ENCODE data around the gene SPTBN5.

SPTBN5 gene

DNA sequence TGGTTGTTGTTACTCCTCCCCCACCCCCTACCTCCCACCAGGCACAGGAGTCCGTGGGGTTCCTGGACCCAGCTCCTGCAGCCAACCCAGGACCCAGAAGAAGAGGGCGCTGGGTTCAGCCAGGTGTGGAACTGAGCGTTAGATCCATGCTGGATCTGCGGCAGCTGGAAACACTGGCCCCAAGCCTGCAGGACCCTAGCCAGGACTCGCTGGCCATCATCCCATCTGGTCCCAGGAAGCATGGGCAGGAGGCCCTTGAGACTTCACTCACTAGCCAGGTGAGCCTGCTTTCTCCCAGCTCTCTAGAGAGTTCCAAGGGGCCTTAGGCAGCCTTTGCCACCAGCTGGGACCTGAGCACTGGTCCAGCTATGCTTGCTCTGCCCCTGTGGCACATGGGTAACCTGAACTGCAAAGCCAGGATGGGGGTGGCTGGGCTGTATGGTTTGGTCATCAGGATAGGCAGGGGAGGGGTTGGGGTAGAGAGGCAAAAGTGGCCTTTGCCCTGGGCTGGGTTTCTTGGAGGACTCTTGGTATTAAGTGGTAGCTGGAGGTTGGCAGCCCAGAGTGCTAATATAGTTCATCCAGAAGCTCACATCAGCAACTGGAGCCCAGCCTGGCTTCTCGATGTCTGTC, 72.9 kb downstream of the SPTBN5 start:
- no peak for DNase-seq

DNA sequence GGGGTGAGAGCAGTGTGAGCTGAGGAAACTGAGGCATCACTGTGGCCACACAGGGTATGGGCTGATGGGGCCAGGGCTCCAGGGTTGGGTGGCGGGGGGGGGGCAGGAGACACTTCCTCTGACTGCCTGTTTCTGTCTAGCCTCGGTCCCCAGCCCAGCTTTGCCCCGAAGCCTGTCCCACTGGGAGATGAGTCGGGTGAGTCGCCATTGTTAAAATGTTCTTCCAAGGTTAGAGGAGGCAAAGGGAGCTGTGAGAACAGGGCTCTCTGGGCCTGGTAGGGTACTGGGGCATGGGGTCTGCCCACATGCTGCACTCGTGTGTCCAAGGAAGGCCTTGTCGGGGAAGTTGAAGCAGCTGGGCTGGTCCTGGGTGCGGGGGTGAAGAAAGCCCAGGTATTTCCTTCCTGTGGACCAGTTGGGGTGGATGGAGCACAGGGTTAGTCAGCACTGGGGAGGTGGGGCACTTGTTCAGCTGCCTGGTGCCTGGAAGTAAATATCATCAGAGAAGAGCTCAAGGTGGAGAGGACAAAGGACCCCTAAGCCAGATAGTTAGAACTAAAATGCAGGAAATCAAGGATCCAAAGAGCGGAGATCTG, 74.3 kb downstream of the SPTBN5 start:
- no peak for DNase-seq

DNA sequence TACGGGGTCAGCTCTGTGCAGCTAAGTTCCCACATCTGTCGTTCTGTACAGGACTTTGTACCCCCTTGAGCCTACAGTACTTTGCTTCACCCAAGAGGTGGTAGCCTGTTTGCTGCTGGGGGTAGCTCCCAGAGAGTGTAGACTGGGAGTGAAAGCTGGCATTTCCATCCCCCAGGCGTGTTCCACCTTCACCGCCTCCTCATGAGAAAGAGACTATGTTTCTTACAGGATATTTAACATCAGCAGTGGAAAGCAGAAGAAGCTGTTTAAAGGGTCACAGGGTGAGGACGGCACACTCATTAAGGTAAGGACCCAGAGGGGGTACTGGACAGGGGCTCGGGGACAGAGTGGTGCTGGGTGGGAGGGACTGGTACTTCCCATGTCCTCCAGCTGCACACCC, 76.1 kb downstream of the SPTBN5 start:
- DNase-seq, result no peak

DNA sequence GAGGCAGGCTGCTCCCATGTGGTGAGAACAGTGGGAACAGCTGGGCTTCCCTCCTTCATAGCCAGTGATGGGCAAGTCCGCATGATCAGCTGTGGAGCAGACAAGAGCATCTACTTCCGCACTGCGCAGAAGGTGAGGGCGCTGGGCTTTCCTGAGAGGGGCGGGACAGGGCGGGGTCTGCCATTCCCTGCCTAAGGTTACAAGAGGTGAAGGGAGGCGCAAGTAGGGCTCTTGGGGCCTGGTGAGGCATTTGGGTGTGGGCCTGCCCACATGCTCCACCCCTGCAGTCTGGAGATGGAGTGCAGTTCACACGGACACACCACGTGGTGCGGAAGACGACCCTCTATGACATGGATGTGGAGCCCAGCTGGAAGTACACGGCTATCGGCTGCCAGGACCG, 76.5 kb downstream of the SPTBN5 start:
- DNase-seq, result no peak

DNA sequence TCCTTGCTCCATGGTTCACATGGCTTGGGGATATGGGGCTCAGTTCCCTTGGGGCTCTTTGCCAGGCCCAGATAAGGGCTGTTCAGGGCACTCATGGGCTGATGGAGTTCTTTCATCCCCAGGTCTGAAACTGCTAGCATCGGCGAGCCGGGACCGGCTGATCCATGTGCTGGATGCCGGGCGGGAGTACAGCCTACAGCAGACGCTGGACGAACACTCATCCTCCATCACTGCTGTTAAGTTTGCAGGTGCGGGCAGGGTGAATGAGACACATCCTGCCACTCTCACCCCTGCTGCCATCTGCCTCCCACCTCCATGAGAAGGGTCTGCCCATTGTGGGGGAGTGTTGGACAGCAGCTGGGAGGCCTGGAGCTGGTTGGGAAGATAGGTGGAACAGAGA, 77.1 kb downstream of the SPTBN5 start:
- no peak for DNase-seq

DNA sequence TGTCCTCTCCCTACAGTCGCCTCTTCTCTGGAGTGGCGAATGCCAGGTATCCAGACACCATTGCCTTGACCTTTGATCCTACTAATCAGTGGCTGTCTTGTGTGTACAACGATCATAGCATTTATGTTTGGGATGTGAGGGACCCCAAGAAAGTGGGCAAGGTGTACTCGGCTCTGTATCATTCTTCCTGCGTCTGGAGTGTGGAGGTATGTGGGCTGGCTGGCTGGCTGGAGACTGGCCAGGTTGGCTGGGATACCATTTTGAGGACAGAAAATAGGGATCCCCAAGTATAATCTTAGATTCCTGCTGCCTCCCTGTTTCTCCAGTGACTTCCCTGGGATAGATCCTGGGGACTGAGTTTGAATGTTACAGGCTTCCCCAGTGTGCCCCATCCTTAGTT, 79.3 kb downstream of the SPTBN5 start:
- no peak for DNase-seq

DNA sequence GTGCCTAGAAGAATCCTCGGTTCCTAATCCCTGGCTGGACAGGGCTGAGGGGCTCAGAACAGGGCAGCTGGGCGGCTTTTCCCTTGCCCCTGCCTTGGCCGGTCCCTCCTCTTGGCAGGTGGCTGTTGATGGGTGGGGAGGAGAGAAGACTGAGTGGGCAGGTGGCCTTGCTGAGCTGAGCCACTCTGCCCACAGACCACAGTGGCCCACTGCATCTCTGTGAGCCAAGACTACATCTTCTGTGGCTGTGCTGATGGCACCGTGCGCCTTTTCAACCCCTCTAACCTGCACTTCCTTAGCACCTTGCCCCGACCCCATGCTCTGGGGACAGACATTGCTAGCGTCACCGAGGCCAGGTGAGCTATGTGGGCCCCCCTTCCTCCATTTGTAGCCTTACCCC, 80.4 kb downstream of the SPTBN5 start:
- no peak for DNase-seq

DNA sequence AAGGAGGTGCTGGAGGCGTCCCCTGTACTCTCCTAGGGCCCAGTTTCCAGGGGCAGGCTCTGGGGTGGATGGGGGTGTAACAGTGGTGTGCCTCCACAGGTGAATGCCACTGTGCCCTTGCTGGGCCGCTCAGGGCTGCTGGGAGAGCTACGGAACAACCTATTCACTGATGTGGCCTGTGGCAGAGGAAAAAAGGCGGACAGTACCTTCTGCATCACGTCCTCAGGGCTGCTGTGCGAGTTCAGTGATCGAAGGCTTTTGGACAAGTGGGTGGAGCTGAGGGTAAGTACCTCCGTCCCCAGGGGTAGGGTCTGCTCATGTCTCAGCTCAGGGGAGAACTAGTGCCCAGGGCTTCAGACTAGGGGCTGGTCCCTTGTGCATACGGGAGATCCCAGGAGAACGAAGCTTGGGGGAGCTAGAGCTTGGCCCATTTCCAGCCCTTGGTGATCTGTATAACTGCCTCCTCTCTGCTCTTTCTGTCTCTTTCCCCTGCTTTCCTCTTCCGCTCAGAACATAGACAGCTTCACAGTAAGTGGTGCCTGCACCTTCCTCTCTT, 81.0 kb downstream of the SPTBN5 start:
- DNase-seq, result no peak

DNA sequence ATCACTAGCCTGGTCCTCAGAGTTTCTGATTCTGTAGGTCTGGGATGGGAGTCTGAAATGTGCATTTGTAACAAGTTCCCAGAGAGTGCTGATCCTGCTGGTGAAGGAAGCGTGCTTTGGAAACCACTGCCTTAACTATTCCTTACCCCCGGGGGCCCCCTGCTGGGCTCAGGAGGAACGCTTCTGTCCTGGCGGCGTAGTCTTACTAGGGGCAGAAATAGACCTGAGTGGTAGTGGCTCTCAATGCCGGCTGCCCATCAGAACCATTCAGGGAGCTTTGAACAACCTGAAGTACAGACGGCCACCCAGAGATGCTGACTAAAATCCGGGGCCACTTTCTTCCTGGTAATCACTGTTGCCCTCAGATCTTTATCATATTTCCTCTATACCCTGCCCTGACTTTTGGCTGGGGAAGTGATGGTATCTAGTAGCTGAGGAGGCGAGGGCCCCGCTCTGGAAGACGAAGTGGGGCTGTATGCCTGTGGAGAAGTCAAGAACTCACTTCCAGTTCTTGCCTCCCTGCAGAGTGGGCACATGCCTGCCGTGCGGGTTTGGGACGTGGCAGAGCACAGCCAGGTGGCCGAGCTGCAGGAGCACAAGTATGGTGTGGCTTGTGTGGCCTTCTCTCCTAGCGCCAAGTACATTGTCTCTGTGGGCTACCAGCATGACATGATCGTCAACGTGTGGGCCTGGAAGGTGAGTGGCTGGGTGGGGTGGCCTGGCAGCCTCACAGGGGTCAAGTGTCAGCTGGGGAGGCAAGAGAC, 82.2 kb downstream of the SPTBN5 start:
- peak; percentile 77 for DNase-seq

DNA sequence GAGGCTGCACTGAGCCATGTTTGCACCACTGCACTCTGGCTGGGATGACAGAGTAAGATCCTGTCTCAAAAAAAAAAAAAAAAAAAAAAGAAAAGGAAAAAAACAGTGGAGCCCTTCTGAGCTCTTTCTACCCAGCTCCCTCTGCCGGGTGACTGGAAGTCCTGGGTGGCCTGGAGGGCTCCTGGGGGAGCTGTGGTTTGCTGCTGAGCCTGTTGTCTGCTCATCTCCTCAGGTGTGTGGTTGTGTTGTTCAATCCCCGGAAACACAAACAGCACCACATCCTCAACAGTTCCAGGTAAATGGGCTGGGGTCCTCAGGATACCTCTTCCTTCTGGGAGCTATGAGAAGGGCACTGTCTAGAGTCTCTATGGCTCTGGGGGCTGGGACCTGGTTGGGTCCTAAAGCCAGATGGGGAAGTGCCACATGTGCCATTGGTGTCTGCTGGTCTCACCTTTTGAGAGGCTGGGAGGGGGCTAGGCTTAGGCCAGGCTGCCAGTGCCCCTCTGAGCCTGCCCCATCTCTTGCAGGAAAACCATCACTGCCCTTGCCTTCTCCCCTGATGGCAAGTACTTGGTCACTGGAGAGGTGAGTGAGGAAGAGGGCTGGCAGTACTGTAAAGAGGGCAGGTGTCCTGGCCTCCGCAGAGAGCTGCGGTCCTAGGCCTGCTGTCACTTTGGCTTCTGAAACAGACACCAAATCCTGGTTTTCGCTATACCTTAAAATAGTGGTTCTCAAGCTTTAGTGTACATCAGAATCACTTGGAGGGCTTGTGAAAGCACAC, 83.0 kb downstream of the SPTBN5 start:
- DNase-seq, result no peak

DNA sequence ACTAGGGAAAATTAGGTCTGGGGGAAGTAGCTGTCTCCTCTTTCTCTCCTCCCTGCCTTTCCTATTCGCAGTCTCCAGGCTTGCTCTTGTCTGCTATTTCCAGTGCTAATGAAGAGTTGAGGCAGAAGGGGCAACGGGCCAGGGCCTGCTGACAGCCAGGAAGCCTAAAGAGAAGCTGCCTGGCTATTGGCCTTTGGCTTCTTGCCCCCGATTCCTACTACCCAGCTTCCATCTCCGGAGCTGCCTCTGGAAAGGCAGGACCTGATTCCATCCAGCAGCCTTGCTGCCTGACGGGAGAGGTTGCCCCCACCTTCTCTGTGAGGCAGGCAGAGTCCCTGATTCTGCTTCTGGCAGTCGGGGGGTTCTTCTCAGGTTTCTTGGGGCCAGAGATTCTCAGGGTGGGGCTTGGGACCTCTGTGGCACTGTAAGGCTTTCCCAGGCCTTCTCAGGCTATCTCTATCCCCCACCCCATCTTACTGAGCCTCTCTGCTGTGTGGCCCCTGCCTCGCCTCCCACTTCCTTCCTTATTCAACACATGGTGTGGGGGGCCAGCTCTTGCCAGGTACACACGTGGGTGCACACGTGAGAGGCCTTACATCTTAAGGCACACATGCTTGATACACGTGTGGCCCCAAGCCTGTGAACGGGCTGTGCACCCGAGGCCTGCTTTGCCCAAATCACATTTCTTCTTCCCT, 84.2 kb downstream of the SPTBN5 start:
- no peak for DNase-seq

DNA sequence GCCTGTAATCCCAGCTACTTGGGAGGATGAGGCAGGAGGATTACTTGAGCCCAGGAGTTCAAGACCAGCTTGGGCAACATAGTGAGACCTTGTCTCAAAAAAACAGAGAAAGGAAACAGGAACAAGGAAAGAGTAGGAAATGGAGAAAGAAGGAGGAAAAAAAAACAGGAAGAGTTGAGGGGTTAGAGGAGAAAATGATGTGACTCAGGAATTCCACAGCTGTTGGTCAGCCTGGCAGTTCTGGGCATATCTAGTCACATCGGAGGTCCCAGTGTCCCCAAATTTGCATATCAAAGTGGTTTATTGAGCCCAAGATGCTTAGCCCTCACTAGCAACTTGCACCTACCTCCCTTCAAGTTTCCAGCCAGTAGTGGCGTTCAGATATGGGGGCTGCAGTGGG, 84.7 kb downstream of the SPTBN5 start:
- no peak for DNase-seq

DNA sequence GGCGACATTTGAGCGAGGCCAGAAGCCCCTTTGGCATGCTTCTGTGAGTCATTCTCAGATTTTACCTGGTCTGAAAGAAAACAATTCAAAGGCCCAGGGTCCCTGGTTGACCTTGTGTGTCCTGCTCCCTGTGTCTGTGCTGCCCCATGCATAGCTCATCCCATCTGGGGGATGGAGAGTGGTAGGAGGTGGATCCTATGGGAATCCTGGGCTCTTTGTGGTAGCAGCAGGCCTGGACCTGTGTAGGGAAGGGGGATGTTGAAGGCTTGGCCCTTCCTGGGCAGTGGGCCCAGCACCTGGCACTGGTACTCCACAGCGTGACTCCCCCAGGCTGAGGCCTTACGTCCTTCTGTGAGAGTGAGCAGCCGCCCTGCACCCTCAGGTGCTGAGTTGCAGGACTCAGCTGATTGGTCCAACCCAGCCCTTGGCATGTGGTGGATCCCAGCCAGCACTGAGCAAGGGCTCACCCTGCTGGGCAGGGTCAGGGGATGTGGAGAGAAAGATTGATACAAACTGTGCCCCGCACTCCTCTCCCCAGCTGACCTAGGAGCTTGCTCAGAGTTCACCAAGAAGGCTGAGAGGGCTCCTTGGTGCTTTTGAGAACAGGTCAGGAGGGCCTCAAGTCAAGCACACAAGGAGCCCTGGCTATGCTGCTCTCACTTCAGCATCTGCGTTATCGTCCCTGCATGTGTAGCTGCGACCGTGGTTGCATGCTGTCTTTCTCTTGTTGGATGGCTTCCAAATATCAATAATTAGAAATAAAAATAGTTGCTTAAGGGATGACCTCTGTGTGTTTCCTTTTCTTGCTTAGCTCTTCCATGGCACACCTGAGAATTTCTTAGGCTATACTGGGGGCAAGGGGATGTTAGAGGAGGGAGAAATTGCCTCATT, 87.3 kb downstream of the SPTBN5 start:
- DNase-seq, result no peak

DNA sequence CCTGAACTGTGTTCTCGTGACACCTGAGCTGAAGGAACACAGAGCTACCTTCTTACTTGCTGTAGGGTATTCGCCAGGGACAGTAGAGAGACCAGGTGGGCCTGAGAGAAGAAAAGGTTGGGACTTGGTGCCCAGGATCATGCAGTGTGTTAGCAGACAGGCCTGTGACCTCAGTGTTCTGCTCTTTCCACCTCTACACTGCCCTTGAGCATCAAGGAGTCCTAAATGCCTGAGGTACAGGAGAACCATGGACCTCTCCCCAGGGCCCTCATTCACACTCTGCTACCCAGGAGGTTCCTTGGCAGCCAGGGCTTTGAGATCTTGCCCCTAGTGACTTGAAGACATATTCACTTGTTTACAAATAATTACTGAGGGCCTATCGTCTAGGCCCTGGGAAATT, 88.1 kb downstream of the SPTBN5 start:
- DNase-seq, result no peak

DNA sequence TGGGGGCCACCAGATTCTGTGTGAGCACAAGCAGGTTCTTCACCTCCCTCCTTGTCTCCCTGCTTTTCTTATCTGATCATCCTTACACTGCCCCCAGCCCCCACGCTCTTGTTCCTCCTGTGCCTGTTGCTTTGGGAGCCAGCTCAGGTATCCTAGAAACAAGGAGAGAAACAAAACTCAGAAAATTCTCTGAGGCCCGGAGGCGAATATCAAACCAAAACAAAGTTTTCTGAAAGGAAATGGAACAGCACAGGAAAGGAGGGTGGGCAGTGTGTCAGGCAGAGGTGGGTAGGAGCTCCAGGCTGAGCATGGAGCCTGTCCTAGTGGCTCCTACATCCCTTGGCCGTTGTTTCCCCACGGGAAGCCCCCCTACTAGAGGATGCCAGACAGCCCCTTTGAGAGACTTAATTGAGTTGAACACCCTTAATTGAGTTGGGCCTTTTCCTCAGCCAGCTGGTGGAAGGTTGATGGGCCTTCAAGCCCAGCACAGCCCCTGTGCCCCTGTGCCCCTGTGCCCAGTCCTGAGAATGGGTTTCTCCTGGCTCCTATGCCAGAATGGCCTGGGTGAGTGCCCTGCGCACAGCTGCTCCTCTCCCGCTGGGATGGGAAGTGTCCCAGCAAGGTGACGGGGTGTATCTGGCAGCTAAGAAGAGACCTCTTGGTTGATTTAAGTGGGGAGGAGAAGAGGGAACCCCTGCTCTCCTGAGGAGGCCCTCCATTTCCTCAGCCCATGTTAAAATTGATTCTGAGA, 88.8 kb downstream of the SPTBN5 start:
- DNase-seq, result no peak

DNA sequence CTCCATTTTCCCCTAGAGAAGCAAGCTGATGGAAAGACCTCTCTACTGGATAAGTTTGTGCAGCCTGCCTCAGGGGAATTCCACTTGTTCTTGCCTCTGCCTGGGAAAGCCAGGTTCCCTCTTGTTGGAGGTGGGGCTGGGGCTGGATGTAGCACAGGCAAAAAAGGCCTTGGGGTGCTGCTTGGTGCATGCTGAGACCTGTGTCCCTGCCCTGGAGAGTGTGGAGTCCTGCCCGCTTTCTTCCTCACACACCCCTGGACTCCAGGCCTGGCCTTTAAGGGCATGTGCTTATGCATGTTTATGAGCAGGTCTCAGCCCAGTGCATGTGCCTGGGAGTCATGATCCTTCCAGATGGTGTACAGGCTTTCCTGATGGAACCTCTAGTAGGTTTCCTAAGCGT, 89.5 kb downstream of the SPTBN5 start:
- DNase-seq, result no peak

DNA sequence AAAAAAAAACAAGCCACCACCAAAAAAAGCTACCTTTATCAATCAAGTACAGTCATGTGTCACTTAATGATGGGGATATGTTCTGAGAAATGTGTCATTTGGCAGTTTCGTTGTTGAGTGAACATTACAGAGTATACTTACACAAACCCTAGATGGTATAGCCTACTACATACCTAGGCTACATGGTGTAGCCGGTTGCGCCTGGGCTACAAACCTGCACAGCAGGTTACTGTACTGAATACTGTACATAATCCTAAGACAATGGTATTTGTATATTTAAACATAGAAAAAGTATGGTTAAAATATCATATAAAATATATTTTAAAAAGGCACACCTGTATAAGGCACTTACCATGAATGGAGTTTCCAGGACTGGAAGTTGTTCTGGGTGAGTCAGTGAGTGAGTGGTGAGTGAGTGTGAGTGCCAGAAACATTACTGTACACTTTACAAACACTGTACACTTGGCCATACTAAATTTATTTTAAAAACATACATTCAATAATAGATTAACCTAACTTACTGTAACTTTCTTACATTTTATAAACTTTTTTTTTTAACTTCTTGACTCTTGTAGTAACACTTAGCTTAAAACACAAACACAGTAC, 91.9 kb downstream of the SPTBN5 start:
- no peak for DNase-seq

DNA sequence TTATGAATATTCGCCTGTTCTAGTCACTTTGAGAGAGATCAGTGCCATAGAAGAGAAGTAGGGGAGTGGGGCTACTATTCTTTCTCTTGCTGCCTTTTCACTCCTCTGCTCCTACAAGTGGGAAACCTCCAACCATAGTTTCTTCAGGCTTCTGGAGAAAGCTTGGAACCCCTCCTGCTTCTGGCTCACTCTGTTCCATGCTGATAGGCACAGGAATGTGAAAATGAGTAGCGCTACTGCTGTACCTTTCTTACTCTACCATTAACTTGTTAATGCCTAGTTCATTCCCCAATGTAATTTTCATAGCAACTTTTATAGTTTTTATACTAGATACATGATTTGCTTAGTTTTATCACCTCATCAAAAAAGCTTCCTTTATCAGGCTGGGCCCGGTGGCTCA, 92.7 kb downstream of the SPTBN5 start:
- no peak for DNase-seq

DNA sequence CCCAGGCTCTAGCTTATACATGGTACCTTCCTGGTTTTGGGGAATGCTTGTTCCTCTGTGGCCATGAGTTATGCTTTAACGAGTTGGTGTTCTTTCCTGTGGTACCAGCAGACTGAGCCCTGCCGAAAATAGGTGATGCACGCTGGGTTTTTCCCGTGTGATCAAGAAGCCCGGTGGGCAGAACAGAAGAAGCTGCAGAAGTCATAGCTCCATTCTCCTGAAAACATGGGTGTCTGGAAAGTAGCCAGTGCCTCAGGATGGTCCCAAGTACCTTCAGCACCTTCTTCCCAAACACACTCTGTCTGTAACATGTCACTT, 94.4 kb downstream of the SPTBN5 start:
- no peak for DNase-seq

DNA sequence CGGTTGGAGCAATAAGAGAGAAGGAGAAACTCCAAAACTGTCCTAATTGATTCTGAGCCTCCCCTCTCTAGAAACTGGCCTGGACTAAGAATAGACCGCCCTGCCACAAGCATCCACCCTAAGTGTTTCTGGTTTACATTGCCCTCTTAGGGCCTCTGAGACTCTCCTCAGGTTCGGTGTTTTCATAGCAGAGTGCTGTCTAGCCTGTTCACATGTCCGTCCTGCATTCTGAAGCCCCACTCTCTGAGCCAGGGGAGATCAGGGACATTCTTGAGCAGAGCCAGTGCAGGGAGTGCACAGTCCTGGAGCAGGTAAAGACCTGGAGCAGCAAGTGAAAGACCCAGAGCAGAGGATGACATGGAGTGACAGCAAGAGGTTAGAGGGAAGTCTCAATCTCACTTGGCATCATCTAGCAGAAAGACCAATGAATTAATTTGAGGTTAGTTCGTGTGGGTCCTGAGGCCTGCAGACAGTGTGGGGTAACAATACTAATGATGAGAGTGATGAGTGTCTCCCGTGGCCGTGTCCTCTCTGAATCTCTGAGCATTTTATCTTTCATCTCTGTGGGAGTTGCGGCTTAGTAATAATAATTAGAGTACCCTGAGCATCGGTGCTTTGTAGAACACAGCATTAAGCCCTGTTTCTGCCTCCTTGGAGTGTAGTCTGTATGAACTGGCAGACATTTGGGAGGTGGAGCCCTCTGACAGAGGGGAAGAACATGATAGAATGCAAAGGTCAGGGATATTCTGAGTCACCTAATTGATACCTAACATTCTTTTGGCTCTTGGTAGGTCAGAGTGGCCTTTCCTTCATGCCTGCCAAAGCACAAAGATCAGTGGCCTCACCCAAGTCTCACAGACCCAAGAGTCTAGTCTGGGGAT, 95.0 kb downstream of the SPTBN5 start:
- DNase-seq, result no peak
